ENCODE data around the gene COL23A1. TPM values are rescaled to one million over a fixed set of nuclear protein-coding genes. Genes with fewer than 3 reads are reported as not detected.

Gene COL23A1
- total RNA-seq, 1 donor from 2014 or later = not detected

DNA sequence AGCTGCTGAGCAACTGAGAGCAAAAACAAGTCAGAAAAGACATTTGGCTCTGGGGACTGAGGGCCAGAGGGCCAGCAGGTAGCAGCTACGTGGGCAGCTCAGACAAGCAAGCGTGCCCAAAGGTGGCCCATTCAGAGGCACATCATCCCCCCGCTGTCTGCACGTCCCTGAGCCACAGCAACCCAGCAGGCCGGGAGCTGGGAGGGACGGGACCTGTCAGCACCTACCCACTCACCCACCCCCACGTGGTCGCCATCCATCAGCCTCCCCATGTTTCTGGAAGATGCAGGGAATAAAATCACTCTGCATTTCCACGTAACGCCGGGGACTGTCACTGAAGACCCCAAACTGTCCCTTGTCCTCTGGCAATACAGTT is 167.8 kb downstream of the COL23A1 start:
- no peak for DNase-seq (ENCODE audit: low spot score)
- Mint-ChIP-seq H3K4me3 (ENCODE audit: low read depth) (no peak overlapping the region), H3K36me3 (ENCODE audit: low read depth) (no peaks in the 10 kb centered on the region), H3K4me1 (ENCODE audit: low read depth) (peaks cover under 1% of the 10 kb centered on the region), H3K9me3 (no peaks in the 10 kb centered on the region), H3K27me3 (ENCODE audit: low read depth) (peaks cover 2% of the 10 kb centered on the region), H3K27ac (no peak overlapping the region)
- intact Hi-C loops (cut with micrococcal nuclease) = no loop called here

DNA sequence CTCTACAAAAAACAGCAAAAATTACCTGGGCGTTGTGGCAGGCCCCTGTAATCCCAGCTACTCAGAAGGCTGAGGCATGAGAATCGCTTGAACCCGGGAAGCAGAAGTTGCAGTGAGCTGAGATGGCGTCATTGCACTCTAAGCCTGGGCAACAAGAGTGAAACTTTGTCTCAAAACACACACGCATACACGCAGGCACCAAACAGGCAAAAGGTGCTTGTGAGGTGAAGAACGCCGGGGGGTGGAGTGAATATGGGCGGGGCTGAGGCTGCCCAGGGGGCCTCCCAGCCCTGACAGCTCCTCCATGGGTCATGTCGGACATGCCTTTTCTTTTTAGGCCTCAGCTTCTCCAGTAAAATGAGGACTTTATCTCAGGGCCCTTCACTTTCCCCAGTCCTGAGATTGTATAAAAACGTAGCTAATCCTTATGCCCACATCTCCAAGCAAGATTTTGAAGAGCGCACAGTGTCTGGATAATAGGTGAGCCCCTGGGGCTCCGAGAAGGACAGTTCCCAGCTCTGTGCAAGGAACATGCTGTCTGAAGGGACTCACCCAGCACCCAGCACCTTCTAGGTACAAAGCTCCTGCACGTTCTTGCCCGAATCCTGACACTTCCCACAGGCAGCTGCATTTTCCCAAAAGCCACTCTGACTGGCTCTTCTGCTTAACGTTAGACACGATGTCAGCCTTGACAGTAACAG is 168.3 kb downstream of the COL23A1 start:
- H3K27ac Mint-ChIP-seq = no peak overlapping the region
- no peaks in the 10 kb centered on the region for H3K36me3 Mint-ChIP-seq (ENCODE audit: low read depth)
- peaks cover 6% of the 10 kb centered on the region for H3K27me3 Mint-ChIP-seq (ENCODE audit: low read depth)
- DNase-seq (ENCODE audit: low spot score) = no peak
- H3K4me1 Mint-ChIP-seq (ENCODE audit: low read depth) = peaks cover 2% of the 10 kb centered on the region
- no peaks in the 10 kb centered on the region for H3K9me3 Mint-ChIP-seq
- intact Hi-C loops (cut with micrococcal nuclease) = no loop called here
- no peak overlapping the region for H3K4me3 Mint-ChIP-seq (ENCODE audit: low read depth)

GRCh38 chr5:178421128-178421527 is 169.1 kb downstream of the COL23A1 start:
- Mint-ChIP-seq H3K4me1 (ENCODE audit: low read depth) (peaks cover 2% of the 10 kb centered on the region), H3K4me3 (ENCODE audit: low read depth) (no peak overlapping the region), H3K9me3 (no peaks in the 10 kb centered on the region), H3K27ac (no peak overlapping the region), H3K36me3 (ENCODE audit: low read depth) (no peaks in the 10 kb centered on the region), H3K27me3 (ENCODE audit: low read depth) (peaks cover 6% of the 10 kb centered on the region)
- DNase-seq (ENCODE audit: low spot score) = no peak
- intact Hi-C loops (cut with micrococcal nuclease) = no loop called here

DNA sequence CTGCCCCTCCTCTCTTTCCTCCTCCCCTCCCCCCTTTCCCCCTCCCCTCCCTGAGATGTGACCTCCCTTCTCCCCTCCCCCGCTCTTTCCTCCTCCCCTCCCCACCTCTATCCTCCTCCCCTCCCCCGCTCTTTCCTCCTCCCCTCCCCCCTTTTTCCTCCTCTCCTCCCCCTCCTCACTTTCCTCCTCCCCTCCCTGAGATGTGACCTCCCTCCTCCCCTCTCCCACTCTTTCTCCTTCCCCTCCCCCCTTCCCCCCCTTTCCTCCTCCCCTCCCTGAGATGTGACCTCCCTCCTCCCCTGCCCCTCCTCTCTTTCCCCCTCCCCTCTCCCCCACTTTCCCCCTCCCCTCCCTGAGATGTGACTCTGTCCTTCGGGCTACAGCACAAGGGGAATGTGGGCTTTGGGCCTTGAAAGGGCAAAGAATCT is 169.8 kb downstream of the COL23A1 start:
- Mint-ChIP-seq H3K27ac (no peak overlapping the region), H3K27me3 (ENCODE audit: low read depth) (peaks cover 6% of the 10 kb centered on the region), H3K4me3 (ENCODE audit: low read depth) (no peak overlapping the region), H3K36me3 (ENCODE audit: low read depth) (no peaks in the 10 kb centered on the region), H3K9me3 (no peaks in the 10 kb centered on the region), H3K4me1 (ENCODE audit: low read depth) (peaks cover 2% of the 10 kb centered on the region)
- intact Hi-C loops (cut with micrococcal nuclease) = no loop called here
- DNase-seq (ENCODE audit: low spot score) = no peak

GRCh38 chr5:178419651-178420050 is 170.5 kb downstream of the COL23A1 start:
- Mint-ChIP-seq H3K4me3 (ENCODE audit: low read depth) (no peak overlapping the region), H3K27ac (no peak overlapping the region), H3K27me3 (ENCODE audit: low read depth) (peaks cover 6% of the 10 kb centered on the region), H3K4me1 (ENCODE audit: low read depth) (peaks cover 2% of the 10 kb centered on the region), H3K9me3 (no peaks in the 10 kb centered on the region), H3K36me3 (ENCODE audit: low read depth) (no peaks in the 10 kb centered on the region)
- intact Hi-C loops (cut with micrococcal nuclease) = no loop called here
- no peak for DNase-seq (ENCODE audit: low spot score)

DNA sequence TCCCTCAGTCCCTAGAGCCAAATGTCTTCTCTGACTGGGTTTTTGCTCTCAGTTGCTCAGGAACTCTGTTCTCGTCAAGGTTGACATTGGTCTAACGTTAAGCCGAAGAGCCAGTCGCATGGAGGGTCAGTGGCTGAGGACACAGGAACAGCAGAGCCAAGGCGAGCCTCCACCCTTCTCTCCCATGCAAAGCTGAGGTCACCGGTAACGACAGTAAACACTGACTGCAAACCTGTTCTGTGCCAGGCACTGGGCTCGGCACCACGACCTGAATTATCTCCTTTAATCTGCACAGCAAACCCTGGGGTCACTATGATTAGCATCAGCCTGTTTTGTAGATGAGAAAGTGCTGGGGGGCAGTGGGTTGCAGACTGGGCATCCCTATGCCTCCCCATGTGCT is 171.0 kb downstream of the COL23A1 start:
- Mint-ChIP-seq H3K4me3 (ENCODE audit: low read depth) (no peak overlapping the region), H3K4me1 (ENCODE audit: low read depth) (peaks cover 2% of the 10 kb centered on the region), H3K27me3 (ENCODE audit: low read depth) (peaks cover 6% of the 10 kb centered on the region), H3K36me3 (ENCODE audit: low read depth) (no peaks in the 10 kb centered on the region), H3K9me3 (no peaks in the 10 kb centered on the region), H3K27ac (no peak overlapping the region)
- no peak for DNase-seq (ENCODE audit: low spot score)
- intact Hi-C loops (cut with micrococcal nuclease) = no loop called here

DNA sequence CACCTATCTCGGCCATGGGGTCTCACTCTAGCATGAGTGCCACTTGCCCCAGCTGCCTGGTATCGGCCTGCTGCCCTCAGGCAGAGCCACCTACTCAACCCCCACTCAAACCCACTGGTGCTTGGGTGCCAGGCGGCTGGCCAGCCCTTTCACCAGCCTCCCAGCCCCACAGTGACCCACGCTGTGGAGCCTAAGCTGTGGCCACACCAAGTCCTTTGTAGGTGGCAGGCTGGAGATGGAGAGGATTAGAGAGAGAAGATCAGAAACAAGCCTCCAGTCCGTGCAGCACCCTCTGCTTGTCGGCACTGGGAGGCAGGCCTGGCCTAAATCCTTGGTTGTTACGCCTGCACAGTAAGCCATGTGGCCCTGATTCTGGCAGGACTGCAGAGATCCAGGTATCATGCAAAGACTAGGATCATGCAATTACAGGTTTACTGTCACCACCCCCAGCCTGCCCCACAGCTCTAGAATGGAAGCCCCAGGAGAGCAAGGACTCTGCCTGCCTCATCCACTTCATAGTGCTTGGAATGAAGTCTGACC is 171.7 kb downstream of the COL23A1 start:
- H3K4me1 Mint-ChIP-seq (ENCODE audit: low read depth) = peaks cover 2% of the 10 kb centered on the region
- no peak overlapping the region for H3K4me3 Mint-ChIP-seq (ENCODE audit: low read depth)
- H3K9me3 Mint-ChIP-seq = no peaks in the 10 kb centered on the region
- DNase-seq (ENCODE audit: low spot score) = no peak
- H3K36me3 Mint-ChIP-seq (ENCODE audit: low read depth) = no peaks in the 10 kb centered on the region
- intact Hi-C loops (cut with micrococcal nuclease) = no loop called here
- H3K27me3 Mint-ChIP-seq (ENCODE audit: low read depth) = peaks cover 6% of the 10 kb centered on the region
- no peak overlapping the region for H3K27ac Mint-ChIP-seq

GRCh38 chr5:178418031-178418430 is 172.2 kb downstream of the COL23A1 start:
- intact Hi-C loops (cut with micrococcal nuclease) = no loop called here
- no peak overlapping the region for H3K27ac Mint-ChIP-seq
- no peaks in the 10 kb centered on the region for H3K36me3 Mint-ChIP-seq (ENCODE audit: low read depth)
- peaks cover 6% of the 10 kb centered on the region for H3K27me3 Mint-ChIP-seq (ENCODE audit: low read depth)
- no peak for DNase-seq (ENCODE audit: low spot score)
- H3K4me3 Mint-ChIP-seq (ENCODE audit: low read depth) = no peak overlapping the region
- no peaks in the 10 kb centered on the region for H3K9me3 Mint-ChIP-seq
- H3K4me1 Mint-ChIP-seq (ENCODE audit: low read depth) = peaks cover 2% of the 10 kb centered on the region

- no peak overlapping the region for H3K4me3 Mint-ChIP-seq (ENCODE audit: low read depth)
- peaks cover 2% of the 10 kb centered on the region for H3K4me1 Mint-ChIP-seq (ENCODE audit: low read depth)
- H3K27ac Mint-ChIP-seq = no peak overlapping the region
- H3K9me3 Mint-ChIP-seq = no peaks in the 10 kb centered on the region
- H3K27me3 Mint-ChIP-seq (ENCODE audit: low read depth) = peaks cover 7% of the 10 kb centered on the region
- DNase-seq (ENCODE audit: low spot score) = no peak
- H3K36me3 Mint-ChIP-seq (ENCODE audit: low read depth) = no peaks in the 10 kb centered on the region
- intact Hi-C loops (cut with micrococcal nuclease) = no loop called here
These were observed 172.8 kb downstream of the COL23A1 start for GRCh38 chr5:178417391-178417811.

- Mint-ChIP-seq H3K9me3 (no peaks in the 10 kb centered on the region), H3K4me1 (ENCODE audit: low read depth) (peaks cover 2% of the 10 kb centered on the region), H3K27me3 (ENCODE audit: low read depth) (peaks cover 7% of the 10 kb centered on the region), H3K4me3 (ENCODE audit: low read depth) (no peak overlapping the region), H3K36me3 (ENCODE audit: low read depth) (no peaks in the 10 kb centered on the region), H3K27ac (no peak overlapping the region)
- no peak for DNase-seq (ENCODE audit: low spot score)
- intact Hi-C loops (cut with micrococcal nuclease) = no loop called here
These were observed 173.3 kb downstream of the COL23A1 start for GRCh38 chr5:178416919-178417318.

DNA sequence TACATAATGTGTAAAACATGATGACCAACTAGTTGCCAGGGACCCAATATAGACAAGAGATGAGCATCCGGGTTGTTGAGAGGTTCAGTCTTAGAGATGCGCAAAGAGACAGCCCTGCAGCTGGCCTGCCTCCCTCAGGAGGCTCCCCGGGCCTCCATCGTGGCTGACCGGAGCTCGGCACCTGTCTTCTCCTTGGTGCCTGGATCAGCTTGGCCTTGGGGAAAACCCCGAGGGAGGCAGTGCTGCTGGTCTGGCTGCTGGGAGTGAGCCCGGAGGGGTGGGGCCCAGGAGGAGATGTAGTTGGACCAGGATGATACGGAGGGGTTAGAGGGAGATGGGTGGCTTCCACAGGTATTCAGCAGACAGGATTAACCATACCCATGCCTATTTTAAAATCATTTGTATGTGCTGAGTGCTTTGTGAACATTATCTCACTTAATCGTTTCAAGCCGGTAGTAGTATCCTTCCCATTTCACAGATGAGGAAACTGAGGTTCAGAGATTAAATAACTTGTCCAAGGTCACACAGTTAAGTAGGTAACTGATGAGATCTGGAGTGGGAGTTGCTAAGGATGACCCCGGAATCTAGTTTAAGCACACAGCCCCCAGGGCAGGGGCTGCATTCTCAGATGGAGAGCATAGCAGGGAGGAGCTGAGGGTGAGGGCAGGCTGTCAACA is 173.8 kb downstream of the COL23A1 start:
- H3K9me3 Mint-ChIP-seq = no peaks in the 10 kb centered on the region
- DNase-seq (ENCODE audit: low spot score) = no peak
- H3K4me3 Mint-ChIP-seq (ENCODE audit: low read depth) = no peak overlapping the region
- no peak overlapping the region for H3K27ac Mint-ChIP-seq
- H3K36me3 Mint-ChIP-seq (ENCODE audit: low read depth) = no peaks in the 10 kb centered on the region
- H3K4me1 Mint-ChIP-seq (ENCODE audit: low read depth) = peaks cover 2% of the 10 kb centered on the region
- intact Hi-C loops (cut with micrococcal nuclease) = no loop called here
- H3K27me3 Mint-ChIP-seq (ENCODE audit: low read depth) = peaks cover 7% of the 10 kb centered on the region

DNA sequence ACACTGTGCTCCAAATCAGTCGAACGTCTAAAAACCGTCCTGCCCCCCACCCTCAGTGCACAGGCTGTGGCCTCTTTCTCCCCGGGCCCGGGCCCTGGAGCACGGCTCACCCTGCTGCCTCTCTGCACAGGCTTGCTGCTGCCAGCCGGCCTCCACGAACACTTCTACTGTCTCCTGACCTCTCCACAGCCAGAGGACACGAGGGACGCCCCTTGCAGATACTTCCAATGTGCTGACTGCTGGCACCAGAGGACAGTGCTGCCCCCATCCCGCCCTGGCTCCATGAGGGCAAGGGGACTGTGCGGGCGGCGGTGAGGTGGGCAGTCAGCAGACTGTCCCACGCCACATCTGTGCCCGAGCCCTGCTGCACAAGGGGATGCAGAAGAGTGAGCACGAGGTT is 174.8 kb downstream of the COL23A1 start:
- Mint-ChIP-seq H3K9me3 (no peaks in the 10 kb centered on the region), H3K36me3 (ENCODE audit: low read depth) (no peaks in the 10 kb centered on the region), H3K27me3 (ENCODE audit: low read depth) (peaks cover 7% of the 10 kb centered on the region), H3K27ac (no peak overlapping the region), H3K4me1 (ENCODE audit: low read depth) (peaks cover 2% of the 10 kb centered on the region), H3K4me3 (ENCODE audit: low read depth) (no peak overlapping the region)
- no peak for DNase-seq (ENCODE audit: low spot score)
- intact Hi-C loops (cut with micrococcal nuclease) = no loop called here

GRCh38 chr5:178413988-178414387 is 176.2 kb downstream of the COL23A1 start:
- Mint-ChIP-seq H3K27ac (no peak overlapping the region), H3K4me3 (ENCODE audit: low read depth) (no peak overlapping the region), H3K9me3 (no peaks in the 10 kb centered on the region), H3K4me1 (ENCODE audit: low read depth) (peaks cover 2% of the 10 kb centered on the region), H3K27me3 (ENCODE audit: low read depth) (peaks cover 7% of the 10 kb centered on the region), H3K36me3 (ENCODE audit: low read depth) (no peaks in the 10 kb centered on the region)
- intact Hi-C loops (cut with micrococcal nuclease) = no loop called here
- DNase-seq (ENCODE audit: low spot score) = no peak
